ENCODE results near the gene FCER1G.
"Not testable (repeated sequence)": the region's sequence is repeated elsewhere in the genome, so short reads cannot be mapped to it uniquely, and the experiment has no call there.

The FCER1G gene

DNA sequence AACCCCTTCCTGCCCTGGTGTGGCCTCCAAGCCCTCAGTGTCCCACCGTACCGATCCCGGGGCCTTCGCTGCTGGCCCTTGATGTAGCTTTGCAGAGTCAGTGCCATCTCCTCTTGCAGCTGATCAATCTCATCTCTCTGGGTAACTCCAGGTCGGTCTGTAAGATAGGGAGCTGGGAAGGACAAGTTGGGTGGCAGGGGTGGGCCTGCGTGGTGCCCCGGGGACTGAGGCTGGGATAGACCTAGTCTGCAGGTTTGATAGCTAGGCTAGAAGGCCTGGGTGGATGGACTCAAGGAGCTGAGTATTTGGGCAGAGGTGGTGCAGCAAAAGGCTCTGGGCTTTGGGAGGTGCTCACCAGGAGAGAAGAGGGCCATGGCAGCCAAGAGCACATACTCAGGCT, 15.7 kb downstream of the FCER1G start:
- Histone ChIP-seq H3K27me3 (ENCODE audit: control insufficient read depth, insufficient read depth, low read length) (no peaks in the 10 kb centered on the region), H3K4me3 (ENCODE audit: low read length) (no peak overlapping the region), H3K36me3 (ENCODE audit: control insufficient read depth, insufficient read depth, low read length) (peaks cover 8% of the 10 kb centered on the region; the same call in 1 of the 2 replicates), H3K9me3 (ENCODE audit: control insufficient read depth, insufficient read depth, low read length) (no peaks in the 10 kb centered on the region), H3K27ac (ENCODE audit: low read length) (no peak overlapping the region), H3K4me1 (ENCODE audit: control insufficient read depth, insufficient read depth, low read length) (peaks cover 2% of the 10 kb centered on the region; the same call in 1 of the 2 replicates)
- no peak for DNase-seq (ENCODE audit: low read depth, low spot score)
- WGBS (ENCODE audit: insufficient coverage, insufficient read length): no CpG with 5 or more reads among the region's 7 CpGs

GRCh38 chr1:161233102-161233501, 18.0 kb downstream of the FCER1G start:
- no peak overlapping the region for H3K4me3 ChIP-seq (ENCODE audit: low read length)
- WGBS (ENCODE audit: insufficient coverage, insufficient read length): no CpG with 5 or more reads among the region's 9 CpGs
- no peaks in the 10 kb centered on the region for H3K27me3 ChIP-seq (ENCODE audit: control insufficient read depth, insufficient read depth, low read length)
- no peaks in the 10 kb centered on the region for H3K9me3 ChIP-seq (ENCODE audit: control insufficient read depth, insufficient read depth, low read length)
- no peaks in the 10 kb centered on the region for H3K4me1 ChIP-seq (ENCODE audit: control insufficient read depth, insufficient read depth, low read length)
- H3K36me3 ChIP-seq (ENCODE audit: control insufficient read depth, insufficient read depth, low read length): peaks cover 8% of the 10 kb centered on the region; the same call in 1 of the 2 replicates
- H3K27ac ChIP-seq (ENCODE audit: low read length): no peak overlapping the region
- no peak for DNase-seq (ENCODE audit: low read depth, low spot score)

DNA sequence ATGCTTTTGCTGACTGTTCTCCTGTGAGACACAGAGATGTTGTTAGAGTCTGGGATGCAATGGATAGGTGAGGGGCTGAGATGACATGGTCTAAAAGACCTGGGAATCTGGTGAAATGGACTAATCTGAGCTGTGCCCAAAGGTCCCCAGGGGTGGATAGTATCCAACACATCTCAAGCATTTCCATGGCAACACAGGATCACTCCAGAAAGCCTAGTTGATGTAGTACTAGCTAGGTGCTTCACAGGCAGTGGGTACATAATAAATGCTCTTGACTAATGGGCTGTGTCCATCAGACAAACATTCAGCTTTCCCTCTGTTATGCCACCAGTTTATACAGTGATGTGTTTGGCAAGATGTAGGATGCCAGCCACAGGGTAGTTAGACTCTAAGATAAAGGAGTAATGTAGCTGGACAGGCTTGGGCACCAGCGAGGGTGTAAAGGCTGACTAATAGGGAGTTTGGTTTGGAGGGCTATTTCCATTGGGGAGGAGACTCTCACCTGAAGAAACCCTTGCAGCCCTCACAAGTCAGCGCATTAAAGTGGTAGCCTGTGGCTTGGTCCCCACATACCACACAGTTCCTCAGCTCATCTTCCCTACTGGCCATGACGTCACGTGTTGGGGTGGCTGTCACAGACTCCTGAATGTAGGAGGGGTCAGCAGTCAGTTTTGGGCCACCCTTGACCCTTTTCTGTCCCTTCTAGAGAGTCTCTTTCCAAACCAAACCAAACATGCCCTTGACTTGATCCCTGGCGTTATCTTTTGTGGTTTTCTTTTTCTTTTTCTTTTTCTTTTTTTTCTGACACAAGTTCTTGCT, 21.1 kb downstream of the FCER1G start:
- no peak for DNase-seq (ENCODE audit: low read depth, low spot score)
- no peaks in the 10 kb centered on the region for H3K4me1 ChIP-seq (ENCODE audit: control insufficient read depth, insufficient read depth, low read length)
- H3K9me3 ChIP-seq (ENCODE audit: control insufficient read depth, insufficient read depth, low read length): no peaks in the 10 kb centered on the region
- H3K27me3 ChIP-seq (ENCODE audit: control insufficient read depth, insufficient read depth, low read length): no peaks in the 10 kb centered on the region
- no peak overlapping the region for H3K4me3 ChIP-seq (ENCODE audit: low read length)
- no CpG with 5 or more reads among the region's 5 CpGs for WGBS (ENCODE audit: insufficient coverage, insufficient read length)
- H3K27ac ChIP-seq (ENCODE audit: low read length): no peak overlapping the region
- H3K36me3 ChIP-seq (ENCODE audit: control insufficient read depth, insufficient read depth, low read length): no peaks in the 10 kb centered on the region

DNA sequence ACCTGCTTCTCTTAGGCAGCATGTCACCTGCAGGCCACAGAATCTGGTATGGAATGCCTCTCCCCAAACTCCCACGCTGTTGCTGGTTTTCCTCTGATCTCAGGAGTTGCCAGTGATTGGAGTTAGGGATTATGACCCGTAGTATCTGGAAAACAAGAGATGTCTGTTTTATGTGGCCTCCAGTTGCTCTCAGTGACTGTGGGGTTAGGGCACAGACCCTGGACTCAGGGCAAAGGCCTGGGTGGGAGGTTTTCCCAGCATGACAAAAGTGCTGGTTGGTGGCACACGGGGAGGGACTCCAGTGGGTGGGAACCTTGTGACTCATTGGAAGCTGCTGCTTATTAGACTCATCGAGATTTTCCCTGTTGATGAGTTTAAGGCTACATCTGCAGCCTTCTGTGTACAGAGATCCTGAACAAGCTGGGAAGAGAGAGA, 23.0 kb downstream of the FCER1G start, which contains the start of gene NR1I3:
Gene NR1I3, minus strand, starts transcription at position 165 of the 435 bp plus-strand sequence. CDS start 1,638 bp downstream, outside the sequence.
- Histone ChIP-seq H3K27ac (ENCODE audit: low read length) (no peak within 1 kb of the TSS), H3K4me3 (ENCODE audit: low read length) (no peak within 1 kb of the TSS), H3K9me3 (ENCODE audit: control insufficient read depth, insufficient read depth, low read length) (no peaks in the 10 kb centered on the region), H3K4me1 (ENCODE audit: control insufficient read depth, insufficient read depth, low read length) (no peaks in the 10 kb centered on the region), H3K36me3 (ENCODE audit: control insufficient read depth, insufficient read depth, low read length) (no peaks in the 10 kb centered on the region), H3K27me3 (ENCODE audit: control insufficient read depth, insufficient read depth, low read length) (no peaks in the 10 kb centered on the region)
- WGBS (ENCODE audit: insufficient coverage, insufficient read length): no CpG with 5 or more reads among the region's 4 CpGs
- no peak for DNase-seq (ENCODE audit: low read depth, low spot score)

- WGBS (ENCODE audit: insufficient coverage, insufficient read length): no CpG with 5 or more reads among the region's 3 CpGs
- no peaks in the 10 kb centered on the region for H3K4me1 ChIP-seq (ENCODE audit: control insufficient read depth, insufficient read depth, low read length)
- H3K9me3 ChIP-seq (ENCODE audit: control insufficient read depth, insufficient read depth, low read length): no peaks in the 10 kb centered on the region
- no peaks in the 10 kb centered on the region for H3K27me3 ChIP-seq (ENCODE audit: control insufficient read depth, insufficient read depth, low read length)
- H3K36me3 ChIP-seq (ENCODE audit: control insufficient read depth, insufficient read depth, low read length): no peaks in the 10 kb centered on the region
- H3K4me3 ChIP-seq (ENCODE audit: low read length): no peak overlapping the region
- H3K27ac ChIP-seq (ENCODE audit: low read length): no peak overlapping the region
- no peak for DNase-seq (ENCODE audit: low read depth, low spot score)
These were observed 26.6 kb downstream of the FCER1G start for GRCh38 chr1:161241682-161242081.

DNA sequence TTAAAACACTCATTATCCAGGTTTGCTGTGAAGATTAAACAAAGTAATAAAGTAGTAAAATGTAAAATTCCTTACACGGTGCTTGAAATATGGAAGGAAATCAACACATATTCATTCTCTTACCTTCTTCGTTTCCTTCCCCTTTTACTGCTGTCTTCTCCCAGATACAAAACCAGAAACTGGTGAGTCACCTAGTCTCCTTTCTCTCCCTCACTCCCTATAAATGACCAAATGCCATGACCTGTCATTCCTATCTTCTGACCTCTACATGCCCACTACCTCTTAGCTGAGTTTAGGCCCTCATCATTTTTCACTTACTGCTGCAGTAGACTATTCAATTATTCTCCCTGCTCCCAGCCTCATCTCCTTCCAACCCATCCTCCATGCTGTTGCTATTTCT, 27.2 kb downstream of the FCER1G start:
- H3K4me1 ChIP-seq (ENCODE audit: control insufficient read depth, insufficient read depth, low read length): no peaks in the 10 kb centered on the region
- H3K4me3 ChIP-seq (ENCODE audit: low read length): no peak overlapping the region
- H3K27ac ChIP-seq (ENCODE audit: low read length): no peak overlapping the region
- H3K9me3 ChIP-seq (ENCODE audit: control insufficient read depth, insufficient read depth, low read length): no peaks in the 10 kb centered on the region
- WGBS (ENCODE audit: insufficient coverage, insufficient read length): no CpG with 5 or more reads among the region's 2 CpGs
- no peak for DNase-seq (ENCODE audit: low read depth, low spot score)
- H3K36me3 ChIP-seq (ENCODE audit: control insufficient read depth, insufficient read depth, low read length): no peaks in the 10 kb centered on the region
- no peaks in the 10 kb centered on the region for H3K27me3 ChIP-seq (ENCODE audit: control insufficient read depth, insufficient read depth, low read length)

DNA sequence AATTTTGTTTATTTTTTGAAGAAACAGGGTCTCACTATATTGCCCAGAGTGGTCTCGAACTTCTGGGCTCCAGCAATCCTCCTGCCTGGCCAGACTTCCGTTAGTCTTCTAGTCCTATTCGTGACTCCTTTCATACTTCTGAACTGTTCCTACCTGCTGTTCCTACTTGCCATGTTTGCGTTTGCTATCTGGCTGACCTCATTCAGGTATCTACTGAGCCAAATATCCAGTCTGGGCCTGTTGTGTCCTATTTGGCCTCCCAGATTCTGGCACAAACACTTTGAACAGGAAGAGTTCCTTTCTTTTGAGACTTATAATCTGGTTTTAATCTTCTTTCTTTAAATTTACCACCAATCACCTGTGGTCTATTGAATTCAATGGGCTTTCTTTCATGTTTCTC, 29.8 kb downstream of the FCER1G start:
- no peaks in the 10 kb centered on the region for H3K27me3 ChIP-seq (ENCODE audit: control insufficient read depth, insufficient read depth, low read length)
- no CpG with 5 or more reads among the region's 4 CpGs for WGBS (ENCODE audit: insufficient coverage, insufficient read length)
- no peak overlapping the region for H3K4me3 ChIP-seq (ENCODE audit: low read length)
- no peaks in the 10 kb centered on the region for H3K4me1 ChIP-seq (ENCODE audit: control insufficient read depth, insufficient read depth, low read length)
- H3K36me3 ChIP-seq (ENCODE audit: control insufficient read depth, insufficient read depth, low read length): no peaks in the 10 kb centered on the region
- H3K9me3 ChIP-seq (ENCODE audit: control insufficient read depth, insufficient read depth, low read length): no peaks in the 10 kb centered on the region
- no peak overlapping the region for H3K27ac ChIP-seq (ENCODE audit: low read length)
- DNase-seq (ENCODE audit: low read depth, low spot score): no peak

GRCh38 chr1:161250100-161250499, 35.0 kb downstream of the FCER1G start:
- not testable (repeated sequence) for H3K4me3 ChIP-seq (ENCODE audit: low read length); H3K4me1 ChIP-seq (ENCODE audit: control insufficient read depth, insufficient read depth, low read length); H3K27ac ChIP-seq (ENCODE audit: low read length); H3K36me3 ChIP-seq (ENCODE audit: control insufficient read depth, insufficient read depth, low read length); H3K27me3 ChIP-seq (ENCODE audit: control insufficient read depth, insufficient read depth, low read length); DNase-seq (ENCODE audit: low read depth, low spot score); H3K9me3 ChIP-seq (ENCODE audit: control insufficient read depth, insufficient read depth, low read length)
- WGBS (ENCODE audit: insufficient coverage, insufficient read length): no CpG with 5 or more reads among the region's 5 CpGs

- no peak overlapping the region for H3K4me3 ChIP-seq (ENCODE audit: low read length)
- H3K4me1 ChIP-seq (ENCODE audit: control insufficient read depth, insufficient read depth, low read length): no peaks in the 10 kb centered on the region
- H3K27ac ChIP-seq (ENCODE audit: low read length): no peak overlapping the region
- H3K36me3 ChIP-seq (ENCODE audit: control insufficient read depth, insufficient read depth, low read length): no peaks in the 10 kb centered on the region
- H3K27me3 ChIP-seq (ENCODE audit: control insufficient read depth, insufficient read depth, low read length): no peaks in the 10 kb centered on the region
- H3K9me3 ChIP-seq (ENCODE audit: control insufficient read depth, insufficient read depth, low read length): no peaks in the 10 kb centered on the region
- no CpG with 5 or more reads among the region's 7 CpGs for whole genome bisulfite sequencing (ENCODE audit: insufficient coverage, insufficient read length)
- no peak for DNase-seq (ENCODE audit: low read depth, low spot score)
These were observed 35.7 kb downstream of the FCER1G start for GRCh38 chr1:161250829-161251228.

- WGBS (ENCODE audit: insufficient coverage, insufficient read length): no CpG with 5 or more reads among the region's 8 CpGs
- no peaks in the 10 kb centered on the region for H3K9me3 ChIP-seq (ENCODE audit: control insufficient read depth, insufficient read depth, low read length)
- H3K4me3 ChIP-seq (ENCODE audit: low read length): no peak overlapping the region
- DNase-seq (ENCODE audit: low read depth, low spot score): no peak
- H3K4me1 ChIP-seq (ENCODE audit: control insufficient read depth, insufficient read depth, low read length): no peaks in the 10 kb centered on the region
- H3K27ac ChIP-seq (ENCODE audit: low read length): no peak overlapping the region
- H3K36me3 ChIP-seq (ENCODE audit: control insufficient read depth, insufficient read depth, low read length): no peaks in the 10 kb centered on the region
- H3K27me3 ChIP-seq (ENCODE audit: control insufficient read depth, insufficient read depth, low read length): no peaks in the 10 kb centered on the region
These were observed 36.5 kb downstream of the FCER1G start for GRCh38 chr1:161251579-161251978.

DNA sequence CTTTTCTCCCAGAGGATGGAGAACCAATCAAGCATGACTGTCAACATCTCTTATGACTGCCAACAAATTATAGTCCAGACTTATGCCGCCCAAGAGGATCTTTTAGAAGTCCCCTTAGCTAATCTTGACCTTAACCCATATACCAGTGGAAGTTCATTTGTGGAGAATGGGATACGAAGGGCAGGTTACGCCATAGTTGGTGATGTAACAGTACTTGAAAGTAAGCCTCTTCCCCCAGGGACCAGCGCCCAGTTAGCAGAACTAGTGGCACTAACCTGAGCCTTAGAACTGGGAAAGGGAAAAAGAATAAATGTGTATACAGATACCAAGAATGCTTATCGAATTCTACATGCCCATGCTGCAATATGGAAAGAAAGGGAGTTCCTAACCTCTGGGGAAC, 40.2 kb downstream of the FCER1G start:
- not testable (repeated sequence) for H3K27me3 ChIP-seq (ENCODE audit: control insufficient read depth, insufficient read depth, low read length); H3K4me1 ChIP-seq (ENCODE audit: control insufficient read depth, insufficient read depth, low read length); H3K4me3 ChIP-seq (ENCODE audit: low read length); H3K9me3 ChIP-seq (ENCODE audit: control insufficient read depth, insufficient read depth, low read length); H3K27ac ChIP-seq (ENCODE audit: low read length); DNase-seq (ENCODE audit: low read depth, low spot score); H3K36me3 ChIP-seq (ENCODE audit: control insufficient read depth, insufficient read depth, low read length)
- WGBS (ENCODE audit: insufficient coverage, insufficient read length): no CpG with 5 or more reads among the region's 5 CpGs

All from iPS DF 6.9 (cell line).